LoVo (cell line): Measurements from ENCODE around the gene LRRC4C.

Source experiments
- DNase-seq: peaks from one replicate; pipeline ENCODE4 v3.0.0-alpha.2; 2016; ENCODE audit warnings: low spot score

The LRRC4C gene

DNA sequence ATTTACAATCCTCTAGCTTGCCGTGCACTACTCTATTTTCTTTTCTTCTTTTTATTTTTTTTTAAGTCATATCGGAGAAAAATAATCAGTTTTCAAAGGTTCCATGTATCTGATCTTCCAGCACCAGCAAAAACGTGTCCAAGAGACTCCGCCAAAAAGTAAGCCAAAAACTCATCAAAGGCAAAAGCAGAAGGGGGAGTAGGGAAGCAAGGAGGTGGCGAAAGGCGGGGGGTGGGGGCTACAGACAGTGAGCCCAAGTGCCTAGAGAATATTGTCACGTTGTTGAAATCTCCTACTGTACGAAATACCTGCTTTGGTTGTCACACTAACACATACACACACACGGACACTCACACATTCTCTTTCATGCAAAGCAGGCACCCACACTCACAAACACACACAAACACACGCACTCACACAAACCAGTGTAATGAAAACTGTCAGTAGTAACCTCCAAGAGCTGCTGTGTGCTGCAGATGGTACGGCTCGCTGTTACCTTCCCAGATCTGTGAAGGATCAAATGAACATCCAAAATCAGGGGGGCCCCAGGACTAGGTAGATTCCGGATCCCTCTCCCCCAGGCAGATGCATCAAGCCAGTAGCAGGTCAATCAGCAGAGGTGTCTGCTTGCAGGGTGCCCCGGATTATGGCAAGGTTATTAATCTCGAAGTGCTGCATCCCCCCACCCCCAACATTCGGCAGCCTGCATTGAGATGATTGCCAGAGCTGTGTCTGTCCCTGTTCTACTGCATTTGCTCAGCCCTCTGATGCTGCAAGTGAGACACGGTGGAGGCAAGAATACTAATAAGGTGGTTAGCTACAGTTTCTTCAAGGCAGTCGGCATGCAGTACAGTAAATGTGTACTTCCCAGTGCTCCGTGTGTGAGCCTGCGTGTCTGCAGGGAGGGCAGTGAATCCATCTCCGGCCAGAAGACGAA, at the start of gene LRRC4C:
TSS of gene LRRC4C (minus strand) at position 188 of the 937 bp plus-strand sequence.
- DNase-seq = no peak

DNA sequence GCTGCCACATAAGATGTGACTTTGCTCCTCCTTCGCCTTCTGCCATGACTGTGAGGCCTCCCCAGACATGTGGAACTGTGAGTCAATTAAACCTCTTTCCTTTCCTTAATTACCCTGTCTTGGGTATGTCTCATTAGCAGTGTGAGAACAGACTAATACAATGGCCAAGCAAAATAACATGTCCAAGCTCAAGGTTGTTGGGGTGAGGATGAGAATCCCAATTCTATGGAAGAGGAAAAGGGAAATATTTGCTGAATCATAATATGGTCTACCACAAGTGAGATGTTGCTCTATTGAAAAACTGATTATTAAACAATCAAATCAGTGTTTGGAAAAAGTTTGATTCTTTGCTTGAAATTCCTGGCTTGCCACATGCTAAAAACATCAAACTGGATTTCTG, 48.7 kb upstream of the LRRC4C start:
- no peak for DNase-seq

DNA sequence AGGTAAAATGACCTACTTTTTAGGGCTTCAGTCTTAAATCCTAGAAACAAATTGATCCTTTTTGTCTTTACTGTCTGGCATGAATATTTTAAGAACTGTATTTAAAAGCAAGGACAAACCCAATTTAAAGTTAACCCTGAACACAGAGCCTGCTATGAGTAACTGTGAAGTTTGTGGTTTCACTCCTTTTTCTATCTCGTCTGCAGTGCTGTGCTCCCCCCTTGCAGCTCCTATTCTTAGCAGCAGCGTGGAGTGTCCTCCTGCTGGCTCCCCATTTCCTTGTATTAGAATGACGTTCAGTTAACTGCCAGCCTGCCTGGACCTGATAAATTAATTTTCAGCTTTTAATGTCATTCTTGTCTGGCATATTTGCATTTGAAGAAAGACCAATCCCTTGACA, 40.0 kb upstream of the LRRC4C start:
- DNase-seq = no peak

DNA sequence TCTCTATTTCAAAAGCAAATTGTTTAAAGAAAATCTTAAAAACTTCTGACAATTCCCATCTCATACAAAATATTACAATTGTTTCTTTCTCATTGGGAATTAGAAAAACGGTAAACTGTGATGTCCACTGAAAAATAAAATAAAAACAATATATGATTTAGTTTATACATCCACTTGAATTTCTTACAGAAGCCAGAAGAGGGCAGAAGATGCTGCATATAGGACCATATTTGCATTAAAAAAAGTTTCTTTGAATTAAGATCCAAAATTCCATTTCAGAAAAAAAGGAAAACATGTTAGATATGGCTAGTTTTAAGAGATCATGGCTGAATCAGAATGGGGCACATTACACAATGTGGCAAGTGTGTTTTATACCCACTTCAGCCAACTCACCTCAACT, 39.3 kb upstream of the LRRC4C start:
- DNase-seq = no peak

DNA sequence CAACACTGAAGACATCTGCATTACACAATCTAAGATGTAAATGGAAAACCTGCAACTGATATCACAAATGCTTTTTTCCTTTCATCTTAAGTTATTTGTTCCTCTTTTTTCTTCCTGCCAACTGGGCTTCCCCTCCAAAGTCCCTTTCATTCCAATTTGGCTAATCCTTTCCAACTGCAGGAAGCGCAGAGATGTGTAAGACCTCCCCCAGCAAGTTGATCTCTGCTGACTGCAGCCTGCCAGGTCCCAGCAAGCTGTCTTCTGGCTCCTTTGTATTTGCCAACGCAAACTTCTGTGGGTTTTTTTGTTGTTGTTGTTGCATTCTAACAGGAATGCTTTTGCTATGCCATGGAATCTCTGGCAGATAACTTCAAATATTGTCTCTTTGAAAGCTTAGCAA, 38.5 kb upstream of the LRRC4C start:
- no peak for DNase-seq

DNA sequence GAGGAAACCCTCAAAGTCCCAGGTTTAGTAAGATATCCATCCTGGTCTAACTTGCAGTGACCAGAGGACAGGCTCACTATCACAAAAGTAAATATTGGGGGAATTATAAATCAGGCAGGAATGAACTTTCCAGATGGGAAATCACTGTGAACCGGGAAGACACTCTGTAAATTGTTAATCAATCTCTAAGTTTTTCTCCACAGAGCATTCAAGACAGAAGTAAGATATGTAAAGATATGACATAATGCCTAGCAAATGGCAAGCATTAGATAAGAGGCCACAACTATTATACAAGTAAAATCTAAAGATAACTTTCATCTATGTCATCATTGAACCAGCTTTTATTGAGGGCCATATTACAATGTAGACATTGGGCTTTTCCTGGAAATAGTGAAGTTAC, 35.3 kb upstream of the LRRC4C start:
- DNase-seq = no peak

DNA sequence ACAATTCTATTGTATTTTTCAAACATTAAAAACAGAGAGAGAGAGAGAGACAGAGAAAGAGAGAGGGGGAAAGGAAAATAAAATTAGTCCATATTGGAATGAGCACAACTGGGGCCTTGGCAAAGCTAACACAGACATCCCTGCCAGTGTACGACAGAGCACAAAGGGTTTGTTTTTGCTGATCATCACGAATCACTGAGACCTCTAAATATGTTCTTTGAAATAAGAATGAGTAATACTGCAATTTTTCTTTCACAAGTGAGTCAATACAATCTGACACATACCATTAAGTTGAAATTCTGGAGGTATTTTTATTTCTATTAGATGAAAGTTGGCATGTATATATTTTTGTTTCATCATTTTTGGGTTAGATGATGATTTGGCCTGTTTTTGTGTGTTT, 27.0 kb upstream of the LRRC4C start:
- no peak for DNase-seq

DNA sequence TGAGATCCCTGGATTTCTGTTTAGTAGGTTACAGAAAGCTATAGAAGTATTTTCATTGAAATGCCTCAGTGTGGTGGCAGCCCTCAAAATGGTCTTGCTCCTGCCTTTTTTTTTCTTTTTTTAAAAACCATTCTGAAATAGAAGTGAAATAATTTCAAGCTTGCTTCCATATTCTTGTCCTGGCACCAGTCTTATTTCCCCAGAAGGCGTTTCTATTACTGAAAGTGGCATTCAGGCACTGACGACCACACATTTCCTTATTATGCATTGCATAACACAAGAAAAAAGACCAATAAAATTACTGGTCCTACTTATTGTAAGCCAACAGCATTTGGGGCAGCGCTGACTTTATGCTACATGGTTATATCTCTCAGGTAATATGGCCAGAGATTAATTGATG, 24.5 kb upstream of the LRRC4C start:
- DNase-seq = no peak

DNA sequence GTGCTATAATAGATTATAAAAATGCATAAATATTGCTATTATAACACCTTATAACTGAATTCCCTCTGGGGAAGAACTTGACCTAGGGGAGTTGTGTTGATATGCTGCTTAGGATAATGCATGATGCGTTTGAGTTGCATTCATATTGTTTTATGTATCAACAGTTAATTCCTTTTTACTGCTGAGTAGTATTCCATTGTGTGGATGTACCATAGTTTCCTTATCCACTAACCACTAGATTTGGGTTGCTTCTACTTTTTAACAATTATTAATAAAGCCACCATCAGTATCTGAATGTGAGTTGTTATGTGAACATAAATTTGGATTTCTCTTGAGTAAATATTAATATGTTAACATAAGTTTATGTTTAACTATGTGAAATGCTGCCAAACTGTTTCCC, 19.7 kb upstream of the LRRC4C start:
- DNase-seq = no peak

DNA sequence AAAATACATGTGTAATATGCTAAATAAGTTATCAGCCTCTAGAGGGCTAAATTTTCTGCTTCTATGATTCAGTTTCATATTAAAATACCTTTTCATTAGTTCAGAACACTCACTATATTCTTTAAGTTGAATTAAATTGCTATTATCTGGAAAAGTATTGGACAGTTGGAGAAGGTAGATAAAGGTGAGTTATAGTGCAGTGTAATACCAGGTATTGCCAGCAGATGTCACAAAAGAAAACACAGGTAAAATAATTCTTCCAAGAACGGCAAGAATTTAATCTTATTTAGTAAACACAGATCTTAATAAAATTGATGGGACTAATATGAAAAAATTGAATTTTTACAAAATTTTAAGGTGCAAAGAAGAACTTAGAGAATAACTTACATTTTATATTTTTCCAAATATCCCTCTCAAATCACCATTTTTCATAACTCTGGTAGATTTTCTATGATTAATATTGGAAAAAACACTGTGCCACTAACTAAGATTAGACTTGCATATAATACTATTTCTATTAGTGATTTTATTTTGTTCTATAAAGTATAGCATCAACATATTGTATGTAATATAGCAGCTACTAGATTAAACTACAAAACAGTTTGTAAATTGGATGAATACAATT, 1.7 kb upstream of the LRRC4C start:
- peak; percentile 28 for DNase-seq

DNA sequence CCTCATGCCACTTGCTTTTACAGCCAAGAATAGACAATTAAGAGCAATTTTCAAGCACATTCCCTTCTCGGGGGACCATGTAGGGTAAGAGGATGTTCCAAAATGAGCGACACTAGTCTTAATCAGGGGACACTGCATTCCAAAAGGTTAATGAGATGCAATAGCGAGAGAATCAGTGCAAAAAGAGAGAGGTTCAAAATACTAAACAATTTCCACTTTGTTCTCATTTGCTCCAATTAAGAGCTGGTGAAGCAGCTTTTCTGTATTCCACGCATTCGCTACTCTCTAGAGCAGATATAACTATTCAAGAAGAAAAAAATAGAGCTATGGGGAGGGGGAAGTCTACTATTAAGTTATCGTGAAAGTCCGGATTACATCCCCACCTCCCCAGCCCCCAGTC, 811 bp downstream of the LRRC4C start:
- DNase-seq = no peak

DNA sequence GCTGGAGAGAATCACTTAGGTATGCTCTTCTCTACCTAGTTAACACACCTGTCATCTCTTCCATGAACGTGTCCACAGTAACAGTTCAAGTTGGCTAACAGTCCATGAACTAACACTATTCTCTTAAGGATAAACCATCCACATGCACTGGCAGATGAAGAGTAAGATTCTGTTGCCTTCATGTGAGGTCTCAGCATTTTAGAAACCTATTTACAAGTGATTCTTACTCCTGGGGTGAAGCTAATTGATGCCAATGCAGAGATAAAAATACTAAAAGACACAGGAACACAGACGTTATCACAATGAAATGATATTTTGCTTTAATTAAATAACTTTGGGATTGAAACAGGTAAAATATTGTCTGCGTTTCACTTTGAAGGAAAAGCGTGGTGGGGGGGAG, 1.3 kb downstream of the LRRC4C start:
- no peak for DNase-seq

DNA sequence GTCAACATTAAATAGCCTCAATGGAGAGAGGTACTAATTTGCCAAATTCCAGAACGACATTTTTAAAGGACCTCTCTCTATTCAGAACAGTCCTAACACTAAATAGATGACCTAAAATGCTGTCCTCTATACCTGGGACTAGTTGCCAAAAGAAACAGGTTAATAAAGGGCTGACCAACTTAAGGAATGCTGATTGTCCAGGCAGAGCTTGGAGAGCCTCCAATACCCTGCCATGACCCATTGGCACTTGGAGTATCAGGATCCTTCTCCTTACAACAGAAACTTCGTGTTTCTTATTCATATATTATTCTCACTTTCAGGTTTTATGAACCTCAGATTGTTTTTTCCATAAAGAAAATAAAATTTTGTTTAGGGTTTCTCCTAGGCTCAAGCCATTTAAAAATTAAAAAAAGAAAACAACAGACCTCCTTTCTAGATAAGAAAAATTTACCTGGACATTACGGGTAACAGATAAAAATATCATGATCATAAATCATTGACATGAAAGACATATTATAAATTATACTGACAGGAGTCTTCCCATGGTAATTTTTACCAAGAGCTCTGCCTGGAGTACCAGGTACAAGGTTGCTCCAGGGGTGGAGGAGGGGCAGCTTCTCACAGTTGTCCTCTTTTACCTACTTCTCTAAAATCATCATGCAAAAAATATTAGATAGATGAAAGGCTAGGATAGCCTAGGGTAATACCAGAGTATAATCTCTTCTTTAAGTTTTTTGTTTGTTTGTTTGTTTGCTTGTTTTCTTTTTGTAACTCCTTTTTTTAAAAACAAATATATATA, 2.0 kb downstream of the LRRC4C start:
- DNase-seq = no peak

DNA sequence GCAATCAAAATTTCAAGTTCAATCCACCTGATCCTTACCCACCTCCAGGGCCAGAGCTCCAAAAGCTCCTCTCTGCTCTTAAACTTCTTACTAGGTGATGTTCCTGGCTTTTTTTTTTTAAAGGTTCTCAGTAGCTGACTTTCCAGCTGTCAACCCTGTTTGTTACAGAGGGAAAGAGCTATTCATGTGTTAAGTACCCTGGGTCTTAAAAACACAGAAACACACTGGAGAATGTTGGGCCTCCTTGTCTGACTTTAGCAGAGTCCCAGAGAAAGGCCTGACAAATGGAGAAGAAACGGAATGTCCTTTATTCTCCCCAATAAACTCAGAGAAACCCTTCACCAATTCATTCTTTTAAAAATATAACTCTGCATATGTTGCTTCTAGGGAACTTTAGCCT, 3.2 kb downstream of the LRRC4C start:
- no peak for DNase-seq

DNA sequence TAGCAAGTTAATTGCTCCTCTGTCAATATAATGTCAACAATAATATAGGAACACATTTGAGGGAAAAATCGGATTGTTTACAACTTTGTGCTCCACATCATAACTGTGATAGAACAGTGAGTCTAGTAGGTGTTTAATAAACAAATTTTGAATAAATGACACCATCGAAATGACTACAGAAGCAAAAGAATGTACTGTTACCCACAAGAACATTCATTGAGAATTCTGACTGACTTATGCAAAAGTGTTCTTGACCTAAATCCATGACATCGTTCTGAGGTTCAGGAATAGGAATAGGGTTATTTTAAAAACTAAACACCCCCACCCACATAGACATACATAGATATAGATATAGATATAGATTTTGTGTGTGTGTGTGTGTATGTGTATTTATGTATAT, 8.4 kb downstream of the LRRC4C start:
- no peak for DNase-seq

DNA sequence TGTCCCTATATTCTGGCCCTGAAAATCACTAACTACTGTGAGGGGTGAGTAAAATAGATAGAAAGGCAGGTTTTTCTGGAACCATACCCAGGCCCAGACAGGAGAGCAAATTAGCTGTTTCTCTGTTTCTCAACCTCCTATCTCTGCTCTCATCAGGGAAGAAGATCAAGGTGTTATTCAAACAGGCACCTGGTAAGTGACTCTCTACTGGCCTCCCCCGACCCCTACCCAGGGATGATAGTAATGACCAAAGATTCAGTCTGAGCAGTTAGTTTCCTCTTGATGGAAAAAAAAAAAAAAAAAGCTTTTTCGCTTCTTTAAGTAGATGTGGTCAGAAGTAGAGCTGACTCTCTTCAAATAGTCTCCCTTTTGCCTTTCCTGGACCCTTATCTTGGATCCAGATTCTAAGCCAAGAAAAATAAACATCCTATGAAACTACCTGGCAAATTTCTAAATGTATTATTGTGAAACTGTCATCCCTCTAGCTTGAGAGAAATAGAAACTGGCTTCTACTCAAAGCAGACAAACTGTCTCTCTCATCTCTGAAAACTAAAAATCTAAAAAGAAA, 9.9 kb downstream of the LRRC4C start:
- no peak for DNase-seq

DNA sequence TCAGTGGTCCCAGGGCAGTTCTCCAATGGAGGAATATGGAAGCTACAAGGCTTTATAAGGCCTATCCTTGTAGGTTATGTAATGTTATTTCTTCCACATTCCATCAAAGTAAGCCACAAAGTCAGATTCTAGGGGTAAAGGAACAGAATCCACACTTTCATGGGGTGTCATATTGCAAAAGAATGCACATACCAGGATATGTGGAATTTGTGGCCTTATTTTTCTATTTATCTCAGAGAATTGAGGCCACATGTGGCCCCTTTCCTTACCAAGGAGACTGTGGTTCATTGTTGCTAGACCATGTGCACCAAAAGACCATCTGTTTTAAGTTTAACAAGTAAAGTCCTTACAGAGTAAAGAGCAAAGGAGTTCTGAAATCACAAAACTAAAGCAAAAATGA, 12.9 kb downstream of the LRRC4C start:
- DNase-seq = no peak

DNA sequence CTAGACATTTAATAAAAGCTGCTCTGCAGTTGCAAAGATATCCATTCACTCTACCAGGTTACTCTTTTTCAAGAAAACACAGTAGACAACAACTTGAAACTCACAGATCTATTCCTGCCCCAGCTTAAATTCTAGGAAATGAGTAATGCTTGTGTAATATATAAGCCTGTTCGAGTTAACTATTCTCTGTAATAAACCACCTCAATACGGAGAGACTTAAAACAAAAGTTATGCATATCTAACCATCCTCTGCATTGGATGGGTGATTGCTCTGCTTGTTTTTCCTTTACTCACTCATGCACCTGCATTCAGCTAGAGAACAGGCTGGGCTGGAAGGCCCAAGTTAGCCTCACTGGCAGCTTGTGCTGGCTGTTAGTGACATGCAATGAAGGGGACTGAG, 13.3 kb downstream of the LRRC4C start:
- no peak for DNase-seq

DNA sequence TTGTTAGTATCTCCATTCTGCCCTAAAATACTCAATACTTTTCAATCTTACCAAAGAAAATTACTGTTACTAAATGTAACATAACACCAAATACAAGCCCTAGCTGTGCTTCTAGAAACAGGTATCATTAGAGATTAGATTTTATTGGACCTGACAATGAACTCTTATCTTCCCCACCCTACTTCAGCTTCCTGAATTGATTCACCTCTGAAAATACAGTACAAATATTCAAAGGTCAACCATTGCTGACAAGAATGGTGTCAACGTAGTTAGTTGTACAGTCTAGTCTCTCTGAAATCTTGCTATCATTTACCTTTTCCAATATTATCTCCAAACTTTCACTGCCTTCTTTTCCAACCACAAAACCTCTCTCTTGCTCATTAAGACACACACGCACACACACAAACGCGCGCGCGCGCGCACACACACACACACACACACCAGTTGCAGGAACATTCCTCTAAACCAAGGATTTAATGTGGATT, 22.4 kb downstream of the LRRC4C start:
- DNase-seq = no peak

DNA sequence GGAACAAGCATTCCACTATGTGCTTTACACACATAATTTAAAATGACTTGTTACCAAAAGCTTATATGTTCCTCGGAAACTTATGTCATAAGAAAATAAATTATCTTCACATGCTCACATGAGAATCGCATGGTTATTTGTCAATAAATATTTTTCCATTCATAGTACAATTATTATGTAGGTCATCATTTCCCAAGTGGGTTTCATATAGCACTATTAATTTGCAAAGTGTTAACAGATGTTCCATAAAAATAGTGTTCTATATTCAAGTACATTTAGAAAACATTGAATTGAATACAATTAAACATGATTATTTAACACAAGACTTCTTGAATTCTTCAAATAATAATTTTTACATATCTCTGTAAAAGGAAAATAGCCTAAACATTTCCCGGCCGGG, 23.9 kb downstream of the LRRC4C start:
- DNase-seq = no peak

DNA sequence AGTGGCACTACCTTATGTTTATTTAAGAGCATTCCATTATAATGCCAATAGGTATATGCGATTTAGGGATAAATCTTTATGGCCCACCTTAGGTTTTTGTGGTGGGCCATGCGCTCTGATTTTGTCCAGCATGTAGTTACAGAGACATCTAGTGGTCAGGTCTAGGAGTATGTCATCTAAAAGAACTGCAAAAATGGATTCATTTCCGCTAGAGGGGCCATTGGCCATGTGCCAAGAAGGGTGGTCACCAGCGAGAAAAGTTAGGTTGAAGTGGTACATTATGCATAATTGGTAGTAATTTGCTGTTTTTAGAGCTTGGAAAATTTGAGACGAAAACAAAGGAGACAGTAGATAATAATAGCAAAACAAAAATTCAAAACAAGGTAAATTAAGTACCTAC, 27.7 kb downstream of the LRRC4C start:
- DNase-seq = no peak

DNA sequence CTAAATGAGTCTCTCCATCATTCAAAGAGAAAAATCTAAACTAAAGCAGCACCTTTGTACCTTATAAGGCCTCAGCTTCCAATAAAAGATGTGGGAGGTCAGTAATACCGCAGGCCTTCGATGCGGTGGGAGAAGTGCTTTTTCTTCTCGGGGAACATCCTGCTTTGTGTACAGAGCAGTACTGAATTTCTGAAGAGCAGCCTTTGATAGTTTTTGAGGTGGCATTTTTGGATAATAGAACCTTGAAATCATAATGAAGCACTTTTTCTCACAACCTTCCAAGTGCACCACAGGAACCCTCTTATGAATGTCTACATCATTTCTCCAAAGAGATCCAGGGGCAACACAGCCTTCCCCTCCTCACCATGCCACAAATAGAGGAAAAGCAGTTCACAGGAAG, 39.6 kb downstream of the LRRC4C start:
- DNase-seq = no peak
